Measurements from ENCODE around the gene EVPL. TPM values are rescaled to one million over a fixed set of nuclear protein-coding genes. Genes with fewer than 3 reads are reported as not detected.
"Not testable (repeated sequence)": the region's sequence is repeated elsewhere in the genome, so short reads cannot be mapped to it uniquely, and the experiment has no call there.

The EVPL gene
- total RNA-seq, 1 donor from 2014 or later = 14.4 TPM

DNA sequence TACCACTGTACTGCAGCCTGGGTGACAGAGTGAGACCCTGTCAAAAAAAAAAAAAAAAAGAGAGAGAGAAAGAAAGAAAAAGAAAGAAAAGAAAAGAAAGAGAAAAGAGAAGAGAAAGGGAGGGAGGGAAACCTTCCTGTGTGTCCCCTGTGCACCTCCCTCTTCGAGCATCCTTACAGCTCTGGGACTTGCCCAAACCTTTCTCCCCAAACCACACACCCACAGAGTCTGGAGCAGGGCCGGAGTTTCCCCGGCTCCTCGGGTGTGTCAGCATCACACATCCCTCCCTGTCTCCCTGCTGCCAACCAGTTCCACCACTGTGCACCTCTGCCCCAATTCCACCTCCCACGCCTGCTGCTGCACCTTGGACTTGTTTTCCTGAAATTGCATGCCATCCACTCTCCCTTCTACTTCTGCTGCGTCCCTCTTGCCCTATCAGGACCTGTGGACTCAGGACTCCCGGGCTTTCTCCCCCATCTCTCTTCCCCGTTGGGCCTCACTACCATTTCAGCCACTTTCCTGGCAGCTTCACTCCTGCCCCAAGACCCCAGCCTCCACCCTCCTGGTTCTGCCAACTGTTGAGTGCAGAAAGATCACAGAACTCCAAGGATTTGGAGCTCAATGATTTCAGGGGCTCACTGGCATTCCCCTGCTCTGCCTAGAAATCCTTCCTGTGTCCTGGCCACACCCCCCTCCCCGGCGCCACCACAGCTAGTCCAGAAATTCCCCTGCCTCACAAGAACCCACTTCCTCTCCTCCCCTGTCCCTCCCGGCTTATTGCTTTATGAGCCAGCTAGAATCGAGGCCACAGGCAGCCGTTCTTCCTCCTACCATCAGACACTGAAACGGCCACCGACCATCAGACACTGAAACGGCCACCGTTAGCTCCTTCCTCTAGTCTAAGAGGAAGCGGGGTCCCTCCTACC is 30.2 kb downstream of the EVPL start:
- peak; percentile 65 for DNase-seq (ENCODE audit: low read depth)

DNA sequence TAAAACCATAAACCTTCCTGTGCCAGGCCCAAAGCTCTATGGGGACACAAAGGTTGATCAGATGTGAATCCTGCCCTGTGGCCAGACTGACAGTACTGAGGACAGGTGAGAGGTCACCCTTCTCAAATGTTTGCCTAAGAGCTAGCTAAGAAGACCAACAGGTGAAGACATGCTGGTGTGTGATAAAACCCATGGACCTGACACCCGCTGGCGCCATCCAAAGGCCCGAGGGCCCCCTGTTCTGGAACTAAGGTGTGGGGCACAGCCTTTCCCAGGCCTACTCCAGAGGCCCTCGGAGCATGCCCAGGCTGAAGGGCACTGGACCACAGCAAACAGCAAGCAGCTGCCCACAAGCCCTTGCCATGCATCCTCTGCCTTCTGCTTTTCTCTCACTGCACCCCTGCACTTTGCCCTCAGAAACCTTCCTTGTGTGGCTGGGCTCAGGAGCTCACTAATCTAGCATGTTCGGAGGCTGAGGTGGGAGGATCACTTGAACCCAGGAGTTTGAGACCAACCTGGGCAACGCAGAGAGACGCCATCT is 31.7 kb downstream of the EVPL start:
- DNase-seq (ENCODE audit: low read depth) = no peak

- DNase-seq (ENCODE audit: low read depth) = no peak
These were observed 32.2 kb downstream of the EVPL start for GRCh38 chr17:75994802-75995370.

DNA sequence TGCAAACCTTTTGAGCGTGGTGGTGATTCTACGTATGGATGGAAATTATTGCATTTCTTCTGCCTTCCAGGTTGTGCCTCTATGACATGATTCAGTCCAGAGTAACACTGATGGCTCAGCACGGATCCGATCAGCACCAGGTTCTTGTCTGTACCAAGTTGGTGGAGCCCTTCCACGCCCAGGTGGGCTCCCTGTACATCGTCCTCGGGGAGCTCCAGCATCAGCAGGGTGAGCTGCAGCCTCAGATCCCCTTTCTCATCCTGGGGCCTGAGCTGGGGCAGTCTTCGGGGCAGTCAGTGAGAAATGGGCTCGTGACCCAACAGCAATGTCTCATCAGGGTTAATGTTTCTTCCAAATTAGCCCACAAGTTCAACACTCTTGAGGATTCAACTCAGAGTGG is 35.7 kb downstream of the EVPL start:
- DNase-seq (ENCODE audit: low read depth) = no peak

GRCh38 chr17:75987041-75987440 is 40.1 kb downstream of the EVPL start:
- DNase-seq (ENCODE audit: low read depth) = no peak

GRCh38 chr17:75985986-75986385 is 41.1 kb downstream of the EVPL start:
- no peak for DNase-seq (ENCODE audit: low read depth)

DNA sequence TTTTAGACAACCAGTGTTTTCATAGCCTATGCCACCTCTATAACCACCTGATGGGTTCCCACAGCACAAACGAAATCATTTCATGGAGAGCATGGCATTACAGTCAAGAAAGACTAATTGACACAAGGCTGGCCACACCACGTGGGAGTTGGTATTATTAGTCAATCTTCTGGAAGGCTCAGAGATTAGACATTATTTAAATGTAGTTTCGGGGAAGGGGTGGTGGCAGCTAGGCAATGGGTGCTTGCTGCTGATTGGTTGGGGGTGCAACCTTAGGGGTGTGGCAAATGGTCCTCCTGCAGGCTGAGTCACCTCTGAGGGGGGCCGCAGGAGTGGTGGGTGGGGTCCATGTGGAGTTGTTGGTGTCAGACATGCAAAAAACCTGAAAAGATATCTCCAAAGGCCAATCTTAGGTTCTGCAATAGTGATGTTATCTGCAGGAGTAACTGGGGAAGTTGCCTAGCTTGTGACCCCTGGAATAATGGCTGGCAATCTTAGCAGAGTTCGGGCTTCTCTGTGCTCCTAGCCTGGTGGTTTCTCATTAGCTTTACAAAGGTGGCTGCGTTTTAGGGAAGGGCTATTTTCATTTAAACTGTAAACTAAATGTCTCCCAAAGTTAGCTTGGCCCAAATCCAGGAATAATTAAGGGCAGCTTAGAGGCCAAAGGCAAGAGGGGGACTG is 43.5 kb downstream of the EVPL start:
- peak; percentile 81 for DNase-seq (ENCODE audit: low read depth)

- no peak for DNase-seq (ENCODE audit: low read depth)
These were observed 46.0 kb downstream of the EVPL start for GRCh38 chr17:75981019-75981615.

GRCh38 chr17:75980188-75981018 is 46.7 kb downstream of the EVPL start:
- peak; percentile 42 for DNase-seq (ENCODE audit: low read depth)

DNA sequence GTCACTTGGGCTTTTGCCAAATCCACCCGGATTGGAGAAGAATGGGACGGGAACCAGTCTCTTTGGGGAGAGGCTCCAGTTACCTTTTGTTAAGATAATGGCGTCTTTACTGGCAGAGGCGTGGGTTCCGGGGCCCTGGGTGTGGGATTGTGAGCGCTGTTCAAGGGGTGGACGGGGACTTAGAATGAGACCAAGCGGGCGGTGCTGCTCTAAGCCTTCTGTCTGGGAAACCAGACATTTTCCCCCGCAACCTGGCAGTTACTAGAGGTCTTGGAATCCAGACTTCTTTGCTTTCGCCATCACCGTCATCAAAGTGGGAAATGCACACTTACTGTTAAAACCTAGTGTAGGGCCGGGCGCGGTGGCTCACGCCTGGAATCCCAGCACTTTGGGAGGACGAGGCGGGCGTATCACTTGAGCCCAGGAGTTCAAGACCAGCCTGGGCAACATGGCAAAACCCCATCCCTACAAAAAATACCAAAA is 47.4 kb downstream of the EVPL start:
- peak; percentile 57 for DNase-seq (ENCODE audit: low read depth)

GRCh38 chr17:75978938-75979704 is 48.0 kb downstream of the EVPL start, which contains the start of the genes ACOX1 and TEN1:
ACOX1 (minus strand) TSS chr17:75979166; CDS start chr17:75979073, 93 bp downstream.
TEN1 (plus strand) TSS chr17:75979240; CDS start chr17:75986193, 6,953 bp downstream.
- DNase-seq (ENCODE audit: low read depth) = peak; percentile 89

DNA sequence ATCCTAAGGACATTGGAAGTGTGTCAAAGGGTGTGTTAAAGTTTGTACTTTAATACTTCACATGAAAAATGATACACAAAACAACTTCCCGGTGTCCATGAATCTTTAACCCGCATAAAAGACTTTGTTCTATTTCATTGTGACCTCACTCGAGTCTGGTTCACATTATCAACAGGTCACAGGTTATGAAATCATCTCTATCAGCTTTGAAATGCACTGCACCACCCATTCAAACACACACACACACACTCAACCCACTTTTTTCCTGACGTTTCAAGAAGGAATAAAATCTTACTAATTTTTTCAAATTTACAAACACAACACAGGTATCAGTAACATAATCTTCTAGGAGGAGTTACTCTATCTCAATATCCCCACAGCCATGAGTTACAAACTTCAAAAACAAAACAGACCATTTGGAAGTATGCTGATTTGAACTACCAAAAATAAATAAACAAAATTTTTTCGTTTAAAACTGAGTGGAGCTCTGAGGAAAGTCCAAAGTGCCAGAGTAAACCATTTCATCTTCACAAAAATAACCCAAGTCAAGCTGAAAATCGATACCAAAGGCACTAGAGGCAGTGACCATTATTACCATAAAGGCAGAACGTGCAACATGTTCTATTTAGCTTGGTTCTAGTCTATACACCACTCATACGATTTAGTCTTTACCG is 50.8 kb downstream of the EVPL start:
- DNase-seq (ENCODE audit: low read depth) = no peak

GRCh38 chr17:75975757-75976174 is 51.3 kb downstream of the EVPL start:
- DNase-seq (ENCODE audit: low read depth) = peak; percentile 27

GRCh38 chr17:75975187-75975586 is 51.9 kb downstream of the EVPL start:
- DNase-seq (ENCODE audit: low read depth) = not testable (repeated sequence)

DNA sequence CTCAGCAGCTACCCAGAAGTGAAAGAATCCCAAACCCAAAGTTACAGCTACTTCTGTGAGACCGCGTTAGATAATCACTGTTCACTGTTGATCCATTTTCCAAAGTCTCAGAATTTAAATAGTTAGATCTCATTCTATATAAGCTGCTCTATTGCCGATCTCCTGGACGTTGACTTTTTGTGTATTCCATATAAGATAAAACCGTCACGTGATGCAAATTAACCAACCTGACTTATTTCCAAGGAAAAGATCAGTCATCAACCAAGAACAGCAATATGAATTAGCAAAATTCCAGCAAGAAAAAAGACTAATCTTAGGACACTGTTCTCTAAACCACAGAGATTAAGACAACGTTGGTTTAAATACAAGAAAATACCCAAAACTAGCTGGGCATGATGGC is 56.5 kb downstream of the EVPL start:
- no peak for DNase-seq (ENCODE audit: low read depth)

- DNase-seq (ENCODE audit: low read depth) = no peak
These were observed 57.0 kb downstream of the EVPL start for GRCh38 chr17:75970011-75970523.

DNA sequence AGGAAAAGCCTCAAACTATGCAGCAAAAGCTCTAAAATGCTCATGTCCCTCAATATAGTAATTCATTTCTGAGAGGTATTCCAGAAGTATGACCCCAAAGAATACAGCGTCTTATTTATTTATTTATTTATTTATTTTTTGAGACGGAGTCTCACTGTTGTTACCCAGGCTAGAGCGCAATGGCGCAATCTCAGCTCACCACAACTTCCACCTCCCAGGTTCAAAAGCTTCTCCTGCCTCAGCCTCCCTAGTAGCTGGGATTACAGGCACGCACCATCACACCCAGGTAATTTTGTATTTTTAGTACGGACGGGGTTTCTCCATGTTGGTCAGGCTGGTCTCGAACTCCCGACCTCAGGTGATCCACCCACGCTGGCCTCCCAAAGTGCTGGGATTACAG is 58.1 kb downstream of the EVPL start:
- not testable (repeated sequence) for DNase-seq (ENCODE audit: low read depth)

- DNase-seq (ENCODE audit: low read depth) = no peak
These were observed 61.6 kb downstream of the EVPL start for GRCh38 chr17:75965468-75965867.
